Neural cell (in vitro differentiated cells): ENCODE measurements around the gene PVALB. TPM values are rescaled to one million over a fixed set of nuclear protein-coding genes. Genes with fewer than 3 reads are reported as not detected.

Source experiments
- H2AFZ ChIP-seq: fragments of 200-600, 300-800 bp; sonication (generic), shearing (Covaris generic); 2 replicates; pipeline ENCODE4 v1.6.0; 2014; ENCODE audit warnings: low read depth, mild to moderate bottlenecking, antibody characterized with exemption, low read length, moderate library complexity
- H3F3A ChIP-seq: fragments of 200-600 bp; shearing (Covaris generic); 2 replicates; pipeline ENCODE4 v1.6.1; 2016; ENCODE audit warnings: mild to moderate bottlenecking, moderate library complexity, mixed read lengths, antibody characterized with exemption, low read length; ENCODE audit not compliant: insufficient read depth, poor library complexity, severe bottlenecking
- H3K27ac ChIP-seq: fragments of 200-600, 300-800 bp; sonication (generic), shearing (Covaris generic); 2 replicates; pipeline ENCODE4 v1.5.1; 2014; ENCODE audit warnings: mild to moderate bottlenecking, low read length, moderate library complexity
- H3K27me3 ChIP-seq: fragments of 300-800, 200-600 bp; sonication (generic), shearing (Covaris generic); 2 replicates; pipeline ENCODE4 v1.6.0; 2014; ENCODE audit warnings: mild to moderate bottlenecking, low read depth, low read length, moderate library complexity; ENCODE audit not compliant: insufficient read depth
- H3K36me3 ChIP-seq: fragments of 300-800, 200-600 bp; sonication (generic), shearing (Covaris generic); 2 replicates; pipeline ENCODE4 v1.5.1; 2014; ENCODE audit warnings: mild to moderate bottlenecking, antibody characterized with exemption, low read length, moderate library complexity; ENCODE audit not compliant: insufficient read depth
- H3K4me2 ChIP-seq: fragments of 300-800, 200-600 bp; sonication (generic), shearing (Covaris generic); 2 replicates; pipeline ENCODE4 v1.6.0; 2014; ENCODE audit warnings: mild to moderate bottlenecking, low read length
- H3K4me3 ChIP-seq: fragments of 300-800, 200-600 bp; sonication (generic), shearing (Covaris generic); 2 replicates; pipeline ENCODE4 v1.5.1; 2014; ENCODE audit warnings: mild to moderate bottlenecking, low read length, moderate library complexity
- H3K79me2 ChIP-seq: fragments of 200-600 bp; shearing (Covaris generic); replicated peaks from 2 replicates; pipeline ENCODE4 v1.6.0; 2014; ENCODE audit warnings: mild to moderate bottlenecking, low read length, moderate library complexity; ENCODE audit not compliant: insufficient read depth
- H3K9ac ChIP-seq: fragments of 300-800, 200-600 bp; sonication (generic), shearing (Covaris generic); 2 replicates; pipeline ENCODE4 v1.6.1; 2016; ENCODE audit warnings: mild to moderate bottlenecking, low read length, mixed read lengths
- H3K9me2 ChIP-seq: fragments of 200-600 bp; shearing (Covaris generic); 2 replicates; pipeline ENCODE4 v1.6.1; 2016; ENCODE audit warnings: mild to moderate bottlenecking, low read length, mixed read lengths; ENCODE audit not compliant: insufficient read depth
- H3K9me3 ChIP-seq: fragments of 200-600, 300-800 bp; sonication (generic), shearing (Covaris generic); 2 replicates; pipeline ENCODE4 v1.6.1; 2016; ENCODE audit warnings: mild to moderate bottlenecking, mixed run types, low read length, moderate library complexity, mixed read lengths
- H4K20me1 ChIP-seq: fragments of 200-600 bp; shearing (Covaris generic); 2 replicates; pipeline ENCODE4 v1.6.1; 2016; ENCODE audit warnings: mild to moderate bottlenecking, mixed run types; ENCODE audit not compliant: insufficient read depth
- CTCF ChIP-seq: fragments of 450-650 bp; IDR thresholded peaks from 2 replicates; pipeline ENCODE4 v1.5.1; 2014; ENCODE audit warnings: antibody characterized with exemption, mild to moderate bottlenecking, moderate library complexity; ENCODE audit not compliant: poor library complexity, severe bottlenecking
- EP300 ChIP-seq: fragments of 450-650 bp; conservative IDR thresholded peaks from 2 replicates; pipeline ENCODE4 v1.6.1; 2014; ENCODE audit warnings: antibody characterized with exemption, mild to moderate bottlenecking, moderate library complexity; ENCODE audit not compliant: poor library complexity, severe bottlenecking
- EZH2 ChIP-seq: fragments of 200-600, 300-800 bp; shearing (Covaris generic), sonication (generic); IDR thresholded peaks from 2 replicates; pipeline ENCODE4 v1.6.1; 2014; ENCODE audit warnings: antibody characterized with exemption, low read length, borderline replicate concordance, mild to moderate bottlenecking; ENCODE audit not compliant: insufficient read depth, poor library complexity, severe bottlenecking
- MXI1 ChIP-seq: fragments of 450-650 bp; conservative IDR thresholded peaks from 2 replicates; pipeline ENCODE4 v1.6.1; 2014; ENCODE audit warnings: antibody characterized with exemption, mild to moderate bottlenecking; ENCODE audit not compliant: poor library complexity, severe bottlenecking
- POLR2AphosphoS5 ChIP-seq: IDR thresholded peaks from 2 replicates; pipeline ENCODE4 v1.6.1; 2012
- RAD21 ChIP-seq: fragments of 450-650 bp; conservative IDR thresholded peaks from 2 replicates; pipeline ENCODE4 v1.6.1; 2014; ENCODE audit warnings: antibody characterized with exemption, mild to moderate bottlenecking, moderate library complexity
- REST ChIP-seq: IDR thresholded peaks from 2 replicates; pipeline ENCODE4 v1.6.1; 2012; ENCODE audit warnings: borderline replicate concordance
- SMC3 ChIP-seq: fragments of 450-650 bp; conservative IDR thresholded peaks from 2 replicates; pipeline ENCODE4 v1.6.1; 2014; ENCODE audit warnings: antibody characterized with exemption, mild to moderate bottlenecking, moderate library complexity; ENCODE audit not compliant: poor library complexity
- TAF1 ChIP-seq: IDR thresholded peaks from 2 replicates; pipeline ENCODE4 v1.6.1; 2012; ENCODE audit warnings: low read depth
- polyA plus RNA-seq: library from polyadenylated mRNA; depleted of rRNA; stranded (reverse); fragments of >200 nt; gene quantifications from 2 replicates; pipeline ENCODE4 v1.2.3, GENCODE V29; 2014

Gene PVALB
- polyA plus RNA-seq, 1 donor from 2014 or later = not detected

- Histone ChIP-seq H3K27ac (no peak overlapping the region), H3K9me3 (no peaks in the 10 kb centered on the region), H3F3A (no peaks in the 10 kb centered on the region), H3K4me3 (no peak overlapping the region), H3K9me2 (no peaks in the 10 kb centered on the region), H3K36me3 (peaks cover 5% of the 10 kb centered on the region), H3K27me3 (no peaks in the 10 kb centered on the region), H3K79me2 (no peaks in the 10 kb centered on the region), H2AFZ (no peak overlapping the region), H3K4me2 (no peak overlapping the region), H3K9ac (no peak overlapping the region), H4K20me1 (no peaks in the 10 kb centered on the region)
- TF ChIP-seq TAF1 (no peak), SMC3 (no peak), EP300 (no peak), EZH2 (no peak)
These were observed 54.1 kb downstream of the PVALB start for GRCh38 chr22:36762687-36763260.

GRCh38 chr22:36761553-36762240 is 55.1 kb downstream of the PVALB start:
- Histone ChIP-seq H3K9ac (no peak overlapping the region), H3K4me2 (no peak overlapping the region), H3K4me3 (no peak overlapping the region), H3K9me3 (no peaks in the 10 kb centered on the region), H3K79me2 (no peaks in the 10 kb centered on the region), H3F3A (no peaks in the 10 kb centered on the region), H3K27me3 (no peaks in the 10 kb centered on the region), H2AFZ (no peak overlapping the region), H4K20me1 (no peaks in the 10 kb centered on the region), H3K36me3 (peaks cover 5% of the 10 kb centered on the region), H3K27ac (no peak overlapping the region), H3K9me2 (no peaks in the 10 kb centered on the region)
- TF ChIP-seq POLR2AphosphoS5 = no peak
- TF ChIP-seq CTCF = no peak
- no peak for TF ChIP-seq TAF1
- no peak for TF ChIP-seq EZH2
- TF ChIP-seq SMC3 = no peak
- no peak for TF ChIP-seq EP300
- TF ChIP-seq RAD21 = no peak
- no peak for TF ChIP-seq REST
- no peak for TF ChIP-seq MXI1
